Liver (tissue), 9 donors: ENCODE results near the gene LY6G5B. TPM values are rescaled to one million over a fixed set of nuclear protein-coding genes. Genes with fewer than 3 reads are reported as not detected.

Experiments used
- DNase-seq: peaks from one replicate; pipeline ENCODE4 v3.0.0-alpha.2; 2017; ENCODE audit warnings: low spot score
- H3K27ac ChIP-seq, 2 donors: one replicate each; pipeline ENCODE4 v1.7.0; 2013; ENCODE audit warnings: inconsistent platforms in 2 of 2, low read length in 2 of 2, control low read depth in 1 of 2, low read depth in 1 of 2, mild to moderate bottlenecking in 1 of 2
- H3K27me3 ChIP-seq, 4 donors: one replicate each; pipeline versions ENCODE4 v1.6.1 to v1.7.0; 2013; ENCODE audit warnings: low read length in 3 of 4, inconsistent platforms in 1 of 4, mild to moderate bottlenecking in 1 of 4, moderate library complexity in 1 of 4; ENCODE audit not compliant: control insufficient read depth in 4 of 4, insufficient read depth in 4 of 4
- H3K36me3 ChIP-seq, 4 donors: one replicate each; pipeline versions ENCODE4 v1.6.1 to v1.7.0; 2013; ENCODE audit warnings: low read length in 3 of 4, mild to moderate bottlenecking in 3 of 4, low read depth in 1 of 4, moderate library complexity in 1 of 4; ENCODE audit not compliant: control insufficient read depth in 4 of 4, insufficient read depth in 3 of 4
- H3K4me1 ChIP-seq, 4 donors: one replicate each; pipeline versions ENCODE4 v1.6.1 to v1.7.0; 2013; ENCODE audit warnings: low read length in 3 of 4, mild to moderate bottlenecking in 3 of 4, moderate library complexity in 1 of 4; ENCODE audit not compliant: control insufficient read depth in 4 of 4, insufficient read depth in 4 of 4
- H3K4me3 ChIP-seq, 3 donors: one replicate each; pipeline versions ENCODE4 v1.6.1 to v1.7.0; 2013; ENCODE audit warnings: low read length in 3 of 3, control low read depth in 1 of 3, low read depth in 1 of 3, mild to moderate bottlenecking in 1 of 3
- H3K9ac ChIP-seq, 2 donors: one replicate each; pipeline ENCODE4 v1.7.0; 2013; ENCODE audit warnings: low read length in 2 of 2, mild to moderate bottlenecking in 2 of 2, moderate library complexity in 2 of 2, control low read depth in 1 of 2, low read depth in 1 of 2
- H3K9me3 ChIP-seq, 4 donors: one replicate each; pipeline versions ENCODE4 v1.6.1 to v1.7.0; 2013; ENCODE audit warnings: low read length in 3 of 4; ENCODE audit not compliant: control insufficient read depth in 4 of 4
- ATF3 ChIP-seq: IDR thresholded peaks from 2 replicates; pipeline ENCODE4 v1.6.1; 2016; ENCODE audit warnings: antibody characterized with exemption
- CTCF ChIP-seq: fragments of 150-350 bp; IDR thresholded peaks from 2 replicates; pipeline ENCODE4 v1.5.1; 2017; ENCODE audit warnings: improper control_type of control experiment, low read depth, low read length; ENCODE audit not compliant: missing input control
- EGR1 ChIP-seq, 2 donors: IDR thresholded peaks; 2 replicates each; pipeline ENCODE4 v1.6.1; 2016 to 2018; ENCODE audit warnings: antibody characterized with exemption in 2 of 2, low read depth in 2 of 2
- FOXA1 ChIP-seq: IDR thresholded peaks from 2 replicates; pipeline ENCODE4 v1.6.1; 2016; ENCODE audit warnings: antibody characterized with exemption
- FOXA2 ChIP-seq: IDR thresholded peaks from 2 replicates; pipeline ENCODE4 v1.6.1; 2016; ENCODE audit warnings: antibody characterized with exemption
- GABPA ChIP-seq, 2 donors: IDR thresholded peaks in 1 of 2; conservative IDR thresholded peaks in 1 of 2; 2 replicates each; pipeline ENCODE4 v1.6.1; 2016; ENCODE audit warnings: antibody characterized with exemption in 2 of 2, mild to moderate bottlenecking in 1 of 2, moderate library complexity in 1 of 2
- HNF4A ChIP-seq, 2 donors: conservative IDR thresholded peaks; 2 replicates each; pipeline ENCODE4 v1.6.1; 2016; ENCODE audit warnings: antibody characterized with exemption in 2 of 2, mild to moderate bottlenecking in 2 of 2
- HNF4G ChIP-seq: IDR thresholded peaks from 2 replicates; pipeline ENCODE4 v1.6.1; 2016; ENCODE audit warnings: antibody characterized with exemption
- JUND ChIP-seq, 2 donors: IDR thresholded peaks; 2 replicates each; pipeline ENCODE4 v1.6.1; 2016; ENCODE audit warnings: antibody characterized with exemption in 2 of 2
- NR2F2 ChIP-seq: IDR thresholded peaks from 2 replicates; pipeline ENCODE4 v1.6.1; 2016; ENCODE audit warnings: antibody characterized with exemption
- RAD21 ChIP-seq, 2 donors: IDR thresholded peaks; 2 replicates each; pipeline ENCODE4 v1.6.1; 2016; ENCODE audit warnings: antibody characterized with exemption in 2 of 2, mild to moderate bottlenecking in 2 of 2
- RXRA ChIP-seq, 2 donors: IDR thresholded peaks; 2 replicates each; pipeline ENCODE4 v1.6.1; 2017 to 2018; ENCODE audit warnings: antibody characterized with exemption in 2 of 2, mild to moderate bottlenecking in 1 of 2
- SP1 ChIP-seq: IDR thresholded peaks from 2 replicates; pipeline ENCODE4 v1.6.1; 2018; ENCODE audit warnings: antibody characterized with exemption, mild to moderate bottlenecking
- TAF1 ChIP-seq: conservative IDR thresholded peaks from 2 replicates; pipeline ENCODE4 v1.6.1; 2016; ENCODE audit warnings: antibody characterized with exemption, mild to moderate bottlenecking
- YY1 ChIP-seq: IDR thresholded peaks from 2 replicates; pipeline ENCODE4 v1.6.1; 2016; ENCODE audit warnings: antibody characterized with exemption, mild to moderate bottlenecking
- WGBS: extraction: QIAGEN DNeasy Blood & Tissue Kit; methylation state at CpG from one replicate; pipeline ENCODE4 v1.1.7; 2013; 5-methylcytosine and 5-hydroxymethylcytosine counted together
- polyA plus RNA-seq, 2 donors: library from polyadenylated mRNA; stranded (reverse) in 1 of 2; unstranded in 1 of 2; fragments of 200-250 nt in 1 of 2; fragments of >200 nt in 1 of 2; fragmentation: Nextera tagmentation in 1 of 2; extraction: Ambion mirVana in 1 of 2; gene quantifications; one replicate each; pipeline versions ENCODE4 v1.2.1 to v1.2.3, GENCODE V29; 2013 to 2015
- total RNA-seq, 2 donors: library from RNA; depleted of rRNA; stranded (reverse); fragments of >200 nt; gene quantifications; one replicate each; pipeline ENCODE4 v1.2.3, GENCODE V29; 2014
- TF ChIP-seq, protein P1 (sequence below): IDR thresholded peaks from 2 replicates; pipeline ENCODE4 v1.6.1; 2016; ENCODE audit warnings: antibody characterized with exemption
- TF ChIP-seq, protein P2 (sequence below): IDR thresholded peaks from 2 replicates; pipeline ENCODE4 v1.6.1; 2016; ENCODE audit warnings: antibody characterized with exemption
- TF ChIP-seq, protein P3 (sequence below): IDR thresholded peaks from 2 replicates; pipeline ENCODE4 v1.6.1; 2016; ENCODE audit warnings: antibody characterized with exemption, mild to moderate bottlenecking
- donor health status: healthy.
- donor health status: healthy.
- donor health status: healthy.
- donor health status: healthy.
- donor health status: healthy.

Gene LY6G5B
- total and polyA plus RNA-seq, 4 donors, result 1.2 to 5.9 (median 2.1) TPM

DNA sequence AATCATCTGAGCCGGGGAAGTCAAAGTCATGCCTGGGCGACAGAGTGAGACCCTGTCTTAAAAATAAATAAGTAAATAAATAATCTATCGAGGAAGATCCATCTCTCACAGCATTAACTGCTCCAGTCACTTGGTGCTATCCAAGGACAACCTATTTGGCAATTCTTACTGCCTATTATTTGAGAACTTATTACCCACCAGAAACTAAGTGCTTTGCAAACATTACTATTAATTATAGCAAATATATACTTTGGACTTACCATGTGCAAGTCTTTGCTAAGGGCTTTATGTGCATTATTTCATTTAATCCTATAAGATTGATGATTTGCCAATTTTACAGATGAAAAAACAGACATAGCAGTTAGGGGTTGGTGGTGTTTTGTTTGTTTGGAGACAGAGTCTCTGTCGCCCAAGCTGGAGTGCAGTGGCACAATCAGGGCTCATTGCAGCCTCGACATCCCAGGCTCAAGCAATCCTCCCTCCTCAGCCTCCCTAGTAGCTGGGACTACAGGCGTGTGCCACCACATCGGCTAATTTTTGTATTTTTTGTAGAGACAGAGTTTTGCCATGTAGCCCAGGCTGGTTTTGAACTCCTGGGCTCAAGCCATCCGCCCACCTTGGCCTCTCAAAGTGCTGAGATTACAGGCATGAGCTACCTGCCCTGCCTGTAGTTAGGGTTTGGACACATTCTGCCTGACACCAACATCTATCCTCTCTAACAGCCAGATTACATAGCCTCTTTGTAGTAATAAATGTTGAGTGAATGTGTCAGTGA lies 15.0 kb upstream of the LY6G5B start:
- no peak for TF ChIP-seq ATF3
- no peak for TF ChIP-seq RXRA (IDR thresholded peaks at IDR 0.05)
- no peak for TF ChIP-seq HNF4A (conservative IDR thresholded peaks at IDR 0.05)
- no peak for TF ChIP-seq NR2F2
- TF ChIP-seq, protein P1, sequence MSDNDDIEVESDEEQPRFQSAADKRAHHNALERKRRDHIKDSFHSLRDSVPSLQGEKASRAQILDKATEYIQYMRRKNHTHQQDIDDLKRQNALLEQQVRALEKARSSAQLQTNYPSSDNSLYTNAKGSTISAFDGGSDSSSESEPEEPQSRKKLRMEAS, result no peak
- no peak for TF ChIP-seq EGR1 (IDR thresholded peaks at IDR 0.05; ENCODE audit: low read depth in 2 of 2)
- Histone ChIP-seq H3K27me3 (no peaks in the 10 kb centered on the region), H3K9ac (peak overlapping the region in 1 of 2 donors; percentile 75), H3K4me3 (no peak overlapping the region), H3K9me3 (no peaks in the 10 kb centered on the region), H3K27ac (peak overlapping the region; percentile 80 to 86), H3K36me3 (peaks cover 0 to 6% (median 3%) of the 10 kb centered on the region in 4 donors), H3K4me1 (peaks cover 13 to 79% (median 65%) of the 10 kb centered on the region in 4 donors)
- WGBS, result 79% methylated on average over 8 of the region's 8 CpGs
- DNase-seq, result no peak

GRCh38 chr6:31655349-31656237 lies 14.2 kb upstream of the LY6G5B start, which contains the start of gene APOM:
APOM (plus strand) TSS chr6:31655894; CDS start chr6:31655967, 73 bp downstream.
- peaks cover 0 to 6% (median 3%) of the 10 kb centered on the region in 4 donors for H3K36me3 ChIP-seq
- no peak for DNase-seq
- H3K4me1 ChIP-seq, result peaks cover 14 to 85% (median 68%) of the 10 kb centered on the region in 4 donors
- H3K9me3 ChIP-seq, result no peaks in the 10 kb centered on the region
- no peaks in the 10 kb centered on the region for H3K27me3 ChIP-seq
- H3K4me3 ChIP-seq, result peak within 1 kb of the TSS; percentile 45 to 66 (median 63)
- TF ChIP-seq, protein P2, sequence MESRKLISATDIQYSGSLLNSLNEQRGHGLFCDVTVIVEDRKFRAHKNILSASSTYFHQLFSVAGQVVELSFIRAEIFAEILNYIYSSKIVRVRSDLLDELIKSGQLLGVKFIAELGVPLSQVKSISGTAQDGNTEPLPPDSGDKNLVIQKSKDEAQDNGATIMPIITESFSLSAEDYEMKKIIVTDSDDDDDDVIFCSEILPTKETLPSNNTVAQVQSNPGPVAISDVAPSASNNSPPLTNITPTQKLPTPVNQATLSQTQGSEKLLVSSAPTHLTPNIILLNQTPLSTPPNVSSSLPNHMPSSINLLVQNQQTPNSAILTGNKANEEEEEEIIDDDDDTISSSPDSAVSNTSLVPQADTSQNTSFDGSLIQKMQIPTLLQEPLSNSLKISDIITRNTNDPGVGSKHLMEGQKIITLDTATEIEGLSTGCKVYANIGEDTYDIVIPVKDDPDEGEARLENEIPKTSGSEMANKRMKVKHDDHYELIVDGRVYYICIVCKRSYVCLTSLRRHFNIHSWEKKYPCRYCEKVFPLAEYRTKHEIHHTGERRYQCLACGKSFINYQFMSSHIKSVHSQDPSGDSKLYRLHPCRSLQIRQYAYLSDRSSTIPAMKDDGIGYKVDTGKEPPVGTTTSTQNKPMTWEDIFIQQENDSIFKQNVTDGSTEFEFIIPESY, result peak; percentile 59
- TF ChIP-seq GABPA (IDR thresholded peaks at IDR 0.05 in 1 of 2, conservative IDR thresholded peaks at IDR 0.05 in 1 of 2) (peak; percentile 64 to 89), FOXA1 (no peak), YY1 (peak; percentile 33), RXRA (IDR thresholded peaks at IDR 0.05) (peak; percentile 84 to 86), HNF4G (peak; percentile 80), FOXA2 (peak; percentile 70), HNF4A (conservative IDR thresholded peaks at IDR 0.05) (peak; percentile 83 to 85), ATF3 (no peak), JUND (IDR thresholded peaks at IDR 0.05) (peak; percentile 57 to 58), TAF1 (peak; percentile 98), CTCF (no peak), NR2F2 (peak; percentile 82), SP1 (peak; percentile 86), RAD21 (IDR thresholded peaks at IDR 0.05) (peak; percentile 19 to 57), EGR1 (IDR thresholded peaks at IDR 0.05; ENCODE audit: low read depth in 2 of 2) (peak; percentile 39 to 52)
- TF ChIP-seq, protein P3, sequence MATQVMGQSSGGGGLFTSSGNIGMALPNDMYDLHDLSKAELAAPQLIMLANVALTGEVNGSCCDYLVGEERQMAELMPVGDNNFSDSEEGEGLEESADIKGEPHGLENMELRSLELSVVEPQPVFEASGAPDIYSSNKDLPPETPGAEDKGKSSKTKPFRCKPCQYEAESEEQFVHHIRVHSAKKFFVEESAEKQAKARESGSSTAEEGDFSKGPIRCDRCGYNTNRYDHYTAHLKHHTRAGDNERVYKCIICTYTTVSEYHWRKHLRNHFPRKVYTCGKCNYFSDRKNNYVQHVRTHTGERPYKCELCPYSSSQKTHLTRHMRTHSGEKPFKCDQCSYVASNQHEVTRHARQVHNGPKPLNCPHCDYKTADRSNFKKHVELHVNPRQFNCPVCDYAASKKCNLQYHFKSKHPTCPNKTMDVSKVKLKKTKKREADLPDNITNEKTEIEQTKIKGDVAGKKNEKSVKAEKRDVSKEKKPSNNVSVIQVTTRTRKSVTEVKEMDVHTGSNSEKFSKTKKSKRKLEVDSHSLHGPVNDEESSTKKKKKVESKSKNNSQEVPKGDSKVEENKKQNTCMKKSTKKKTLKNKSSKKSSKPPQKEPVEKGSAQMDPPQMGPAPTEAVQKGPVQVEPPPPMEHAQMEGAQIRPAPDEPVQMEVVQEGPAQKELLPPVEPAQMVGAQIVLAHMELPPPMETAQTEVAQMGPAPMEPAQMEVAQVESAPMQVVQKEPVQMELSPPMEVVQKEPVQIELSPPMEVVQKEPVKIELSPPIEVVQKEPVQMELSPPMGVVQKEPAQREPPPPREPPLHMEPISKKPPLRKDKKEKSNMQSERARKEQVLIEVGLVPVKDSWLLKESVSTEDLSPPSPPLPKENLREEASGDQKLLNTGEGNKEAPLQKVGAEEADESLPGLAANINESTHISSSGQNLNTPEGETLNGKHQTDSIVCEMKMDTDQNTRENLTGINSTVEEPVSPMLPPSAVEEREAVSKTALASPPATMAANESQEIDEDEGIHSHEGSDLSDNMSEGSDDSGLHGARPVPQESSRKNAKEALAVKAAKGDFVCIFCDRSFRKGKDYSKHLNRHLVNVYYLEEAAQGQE, result peak; percentile 88
- TF ChIP-seq, protein P1, result peak; percentile 59
- 35% methylated on average over 8 of the region's 8 CpGs for WGBS
- H3K9ac ChIP-seq, result peak within 1 kb of the TSS; percentile 34 to 75
- peak within 1 kb of the TSS; percentile 80 to 86 for H3K27ac ChIP-seq
